Hematopoietic multipotent progenitor cell treated with erythropoietin and hydrocortisone succinate and interleukin-3 and kit ligand, for 8 days (in vitro differentiated cells): Measurements from ENCODE around the gene SLC1A2.

ENCODE experiments used
- DNase-seq: peaks from one replicate; pipeline ENCODE4 v3.0.0-alpha.2; 2015

The SLC1A2 gene

GRCh38 chr11:35375332-35376117 lies 43.8 kb downstream of the SLC1A2 start:
- DNase-seq = no peak

GRCh38 chr11:35373284-35373933 lies 45.9 kb downstream of the SLC1A2 start:
- DNase-seq = no peak

GRCh38 chr11:35372565-35373283 lies 46.6 kb downstream of the SLC1A2 start:
- DNase-seq = no peak

- no peak for DNase-seq
These were observed 51.9 kb downstream of the SLC1A2 start for GRCh38 chr11:35367491-35367890.

GRCh38 chr11:35366798-35367197 lies 52.6 kb downstream of the SLC1A2 start:
- no peak for DNase-seq

- DNase-seq = no peak
These were observed 53.4 kb downstream of the SLC1A2 start for GRCh38 chr11:35365961-35366360.

GRCh38 chr11:35365395-35365794 lies 54.0 kb downstream of the SLC1A2 start:
- DNase-seq = no peak

GRCh38 chr11:35363854-35364780 lies 55.2 kb downstream of the SLC1A2 start:
- DNase-seq = no peak

GRCh38 chr11:35363246-35363801 lies 56.0 kb downstream of the SLC1A2 start:
- DNase-seq = no peak

GRCh38 chr11:35362521-35362980 lies 56.8 kb downstream of the SLC1A2 start:
- DNase-seq = no peak

GRCh38 chr11:35360055-35360530 lies 59.3 kb downstream of the SLC1A2 start:
- DNase-seq = no peak

- no peak for DNase-seq
These were observed 59.9 kb downstream of the SLC1A2 start for GRCh38 chr11:35359321-35360054.

- DNase-seq = no peak
These were observed 61.0 kb downstream of the SLC1A2 start for GRCh38 chr11:35358391-35358790.

- DNase-seq = no peak
These were observed 61.4 kb downstream of the SLC1A2 start for GRCh38 chr11:35357923-35358322.

GRCh38 chr11:35355102-35355749 lies 64.1 kb downstream of the SLC1A2 start:
- no peak for DNase-seq

- no peak for DNase-seq
These were observed 64.7 kb downstream of the SLC1A2 start for GRCh38 chr11:35354644-35355043.

- DNase-seq = no peak
These were observed 67.1 kb downstream of the SLC1A2 start for GRCh38 chr11:35352077-35352888.

- DNase-seq = no peak
These were observed 69.5 kb downstream of the SLC1A2 start for GRCh38 chr11:35349897-35350296.

GRCh38 chr11:35348898-35349687 lies 70.3 kb downstream of the SLC1A2 start:
- DNase-seq = no peak
